HCT116 (cell line): Measurements from ENCODE around the gene GALNT13. TPM values are rescaled to one million over a fixed set of nuclear protein-coding genes. Genes with fewer than 3 reads are reported as not detected.

Experiments
- ATAC-seq: fragments of 200-7000 bp; cut with Tn5 transposase; 2 replicates; pipeline ENCODE4 v1.9.1; 2020; ENCODE audit warnings: mild to moderate bottlenecking, moderate library complexity
- BruUV-seq: library from RNA; stranded (reverse); fragments of 400-500 nt; replicated peaks from 2 replicates; lab custom pipeline; 2021; lab: Mats Ljungman, UMichigan
- CTCF ChIA-PET: fragments of 300-600 bp; sonication (Branson Sonifier 250); formaldehyde crosslinking; loops from one replicate; lab custom pipeline; 2021; ENCODE audit warnings: antibody characterized with exemption; lab: Charles Lee
- POLR2A ChIA-PET: fragments of 300-600, 350-600 bp; sonication (Branson Sonifier 250); formaldehyde crosslinking; loops from one replicate; lab custom pipeline; 2021; ENCODE audit warnings: antibody characterized with exemption; lab: Charles Lee
- RAD21 ChIA-PET, 2 experiments: fragments of 300-600 bp; sonication (Branson Sonifier 250); formaldehyde crosslinking; loops; one replicate each; lab custom pipeline; 2023; ENCODE audit warnings: low total read pairs in 2 of 2; ENCODE audit not compliant: uncharacterized antibody in 2 of 2, unreplicated experiment in 2 of 2, low non-redundant PET in 1 of 2; lab: Charles Lee
- DNase-seq: peaks from one replicate; pipeline ENCODE4 v3.0.0-alpha.2; 2010; ENCODE audit warnings: low read depth, low spot score
- H2AFZ ChIP-seq: fragments of 200-600 bp; shearing (Covaris generic), sonication (generic); 2 replicates; pipeline ENCODE4 v1.6.1; 2017; ENCODE audit warnings: low read depth, mixed run types, mixed read lengths, antibody characterized with exemption, low read length; ENCODE audit not compliant: poor library complexity, severe bottlenecking
- H3K27ac ChIP-seq: 2 replicates; pipeline ENCODE4 v1.5.1; 2012; ENCODE audit warnings: low read depth, low read length
- H3K27me3 ChIP-seq: fragments of 200-600 bp; sonication (generic); 2 replicates; pipeline ENCODE4 v1.6.1; 2016; ENCODE audit warnings: mixed run types, low read length, mixed read lengths; ENCODE audit not compliant: insufficient read depth
- H3K36me3 ChIP-seq, 2 experiments: fragments of 200-500 bp in 1 of 2; fragments of 200-600 bp in 1 of 2; sonication (Bioruptor generic) in 1 of 2; sonication (generic) in 1 of 2; 2 replicates each; pipeline versions ENCODE4 v1.5.1 to v1.6.1; 2014 to 2016; ENCODE audit warnings: low read length in 2 of 2, inconsistent platforms in 1 of 2, mixed read lengths in 1 of 2, mixed run types in 1 of 2; ENCODE audit not compliant: insufficient read depth in 2 of 2, control insufficient read depth in 1 of 2
- H3K4me1 ChIP-seq, 2 experiments: fragments of 200-600 bp in 1 of 2; sonication (generic) in 1 of 2; 2 replicates each; pipeline versions ENCODE4 v1.5.1 to v1.6.1; 2012 to 2017; ENCODE audit warnings: low read length in 2 of 2, inconsistent platforms in 1 of 2, mild to moderate bottlenecking in 1 of 2, mixed read lengths in 1 of 2, mixed run types in 1 of 2, moderate library complexity in 1 of 2; ENCODE audit not compliant: insufficient read depth in 2 of 2, control insufficient read depth in 1 of 2
- H3K4me2 ChIP-seq: fragments of 200-600 bp; sonication (generic); 2 replicates; pipeline ENCODE4 v1.6.1; 2017; ENCODE audit warnings: mixed run types, low read length, mixed read lengths
- H3K4me3 ChIP-seq, 2 experiments: fragments of 200-600 bp in 1 of 2; sonication (generic) in 1 of 2; replicated peaks in 1 of 2; 2 replicates each; pipeline ENCODE4 v1.5.1; 2011 to 2016; ENCODE audit warnings: low read length in 2 of 2, control low read depth in 1 of 2, low read depth in 1 of 2, mild to moderate bottlenecking in 1 of 2, mixed read lengths in 1 of 2, mixed run types in 1 of 2
- H3K79me2 ChIP-seq: fragments of 200-600 bp; sonication (generic); 2 replicates; pipeline ENCODE4 v1.6.1; 2017; ENCODE audit warnings: mild to moderate bottlenecking, mixed run types, low read length, moderate library complexity, mixed read lengths; ENCODE audit not compliant: insufficient read depth
- H3K9ac ChIP-seq: fragments of 200-600 bp; sonication (generic); 2 replicates; pipeline ENCODE4 v1.6.1; 2016; ENCODE audit warnings: low read length, mixed read lengths
- H3K9me2 ChIP-seq: fragments of 200-600 bp; sonication (generic), shearing (Covaris generic); 2 replicates; pipeline ENCODE4 v1.6.1; 2017; ENCODE audit warnings: mixed run types, mild to moderate bottlenecking, moderate library complexity; ENCODE audit not compliant: insufficient read depth
- H3K9me3 ChIP-seq, 2 experiments: fragments of 200-500 bp in 1 of 2; fragments of 200-600 bp in 1 of 2; sonication (Bioruptor generic) in 1 of 2; sonication (generic) in 1 of 2; 2 replicates each; pipeline ENCODE4 v1.6.1; 2014 to 2017; ENCODE audit warnings: low read length in 2 of 2, mixed read lengths in 2 of 2, inconsistent platforms in 1 of 2, low read depth in 1 of 2, mild to moderate bottlenecking in 1 of 2, mixed run types in 1 of 2, moderate library complexity in 1 of 2; ENCODE audit not compliant: control insufficient read depth in 1 of 2, insufficient read depth in 1 of 2
- H4K20me1 ChIP-seq: fragments of 200-600 bp; sonication (generic), shearing (Covaris generic); 2 replicates; pipeline ENCODE4 v1.6.1; 2017; ENCODE audit warnings: mixed run types, mild to moderate bottlenecking, moderate library complexity; ENCODE audit not compliant: insufficient read depth
- CBX3 ChIP-seq: IDR thresholded peaks from 2 replicates; pipeline ENCODE4 v1.6.1; 2012; ENCODE audit warnings: low read depth
- CTCF ChIP-seq, 3 experiments: fragments of 200-600 bp in 1 of 3; sonication (generic) in 1 of 3; IDR thresholded peaks in 2 of 3; conservative IDR thresholded peaks in 1 of 3; 2 replicates each; pipeline ENCODE4 v1.5.1; 2012 to 2017; ENCODE audit warnings: low read depth in 2 of 3, low read length in 2 of 3, antibody characterized with exemption in 1 of 3, borderline replicate concordance in 1 of 3, control low read depth in 1 of 3, mild to moderate bottlenecking in 1 of 3, mixed read lengths in 1 of 3, mixed run types in 1 of 3, moderate library complexity in 1 of 3; ENCODE audit not compliant: insufficient read depth in 1 of 3
- EZH2 ChIP-seq: fragments of 200-600 bp; sonication (generic); IDR thresholded peaks from 2 replicates; pipeline ENCODE4 v1.6.1; 2017; ENCODE audit warnings: antibody characterized with exemption, mixed run types
- FOSL1 ChIP-seq: IDR thresholded peaks from 2 replicates; pipeline ENCODE4 v1.6.1; 2012; ENCODE audit warnings: low read depth
- MAX ChIP-seq: IDR thresholded peaks from 2 replicates; pipeline ENCODE4 v1.6.1; 2012
- POLR2AphosphoS5 ChIP-seq: IDR thresholded peaks from 2 replicates; pipeline ENCODE4 v1.6.1; 2011; ENCODE audit warnings: mild to moderate bottlenecking, low read depth, low read length, moderate library complexity
- REST ChIP-seq: IDR thresholded peaks from 2 replicates; pipeline ENCODE4 v1.6.1; 2012; ENCODE audit warnings: low read depth
- SIN3A ChIP-seq: IDR thresholded peaks from 2 replicates; pipeline ENCODE4 v1.6.1; 2012; ENCODE audit warnings: low read depth
- TCF7L2 ChIP-seq: IDR thresholded peaks from 2 replicates; pipeline ENCODE4 v1.7.0; 2011; ENCODE audit warnings: borderline replicate concordance, inconsistent platforms; ENCODE audit not compliant: insufficient read depth, insufficient read length; ENCODE audit errors: extremely low read depth
- ZBTB33 ChIP-seq: IDR thresholded peaks from 2 replicates; pipeline ENCODE4 v1.6.1; 2011; ENCODE audit warnings: mild to moderate bottlenecking, low read length, moderate library complexity; ENCODE audit not compliant: insufficient replicate concordance; ENCODE audit errors: extremely low read depth
- intact Hi-C: fragments of 100-400 bp; cut with micrococcal nuclease; formaldehyde crosslinking; loops from 2 replicates; pipeline ENCODE4 v1.10.0; 2022
- total RNA-seq: library from RNA; stranded (reverse); gene quantifications from one replicate; pipeline ENCODE4 v1.2.1, GENCODE V29; 2021; ENCODE audit not compliant: unreplicated experiment

GALNT13 gene
- total RNA-seq, 1 experiment from 2014 or later = 0.44 TPM

- no peak overlapping the region for H3K9ac ChIP-seq
- no peak overlapping the region for H3K27ac ChIP-seq
- intact Hi-C loops = no loop called here
- CTCF ChIA-PET = no interaction called here
- no peak overlapping the region for H2AFZ ChIP-seq
- no peak overlapping the region for H3K4me2 ChIP-seq
- no peaks in the 10 kb centered on the region for H3K79me2 ChIP-seq
- H3K27me3 ChIP-seq = no peaks in the 10 kb centered on the region
- no peak for TF ChIP-seq SIN3A
- no peak for TF ChIP-seq ZBTB33
- TF ChIP-seq POLR2AphosphoS5 = no peak
- TF ChIP-seq, all 23 proteins: peak for 0
- BruUV-seq = no TSS peak
- H3K36me3 ChIP-seq = no peaks in the 10 kb centered on the region
- no peaks in the 10 kb centered on the region for H4K20me1 ChIP-seq
- ChIA-PET POLR2A (no interaction called here), RAD21 (no interaction called here)
- H3K4me3 ChIP-seq = no peak overlapping the region
- no peak for DNase-seq
- H3K9me2 ChIP-seq = no peaks in the 10 kb centered on the region
- no peaks in the 10 kb centered on the region for H3K4me1 ChIP-seq
- no peak for ATAC-seq
- H3K9me3 ChIP-seq = no peaks in the 10 kb centered on the region
Observed at GRCh38 chr2:154193246-154193645, 321.5 kb downstream of the GALNT13 start.

- Histone ChIP-seq H3K79me2 (no peaks in the 10 kb centered on the region), H3K4me2 (no peak overlapping the region), H3K9me3 (no peaks in the 10 kb centered on the region), H3K27ac (no peak overlapping the region), H3K4me1 (no peaks in the 10 kb centered on the region), H3K27me3 (no peaks in the 10 kb centered on the region), H3K4me3 (no peak overlapping the region), H4K20me1 (no peaks in the 10 kb centered on the region), H2AFZ (no peak overlapping the region), H3K36me3 (no peaks in the 10 kb centered on the region), H3K9me2 (no peaks in the 10 kb centered on the region), H3K9ac (no peak overlapping the region)
- DNase-seq = no peak
- RAD21 ChIA-PET = no interaction called here
- POLR2A ChIA-PET = no interaction called here
- no TSS peak for BruUV-seq
- intact Hi-C loops = no loop called here
- CTCF ChIA-PET = interaction anchor here (1.1 kb wide), 1 partner anchor 180 kb away, joined by 3 read pairs; no protein-coding TSS in a partner anchor
- no peak for ATAC-seq
- TF ChIP-seq TCF7L2 = no peak
- no peak for TF ChIP-seq CTCF (IDR thresholded peaks at IDR 0.05 in 2 of 3, conservative IDR thresholded peaks at IDR 0.05 in 1 of 3; ENCODE audit: borderline replicate concordance in 1 of 3, insufficient read depth in 1 of 3, low read depth in 2 of 3, low read length in 2 of 3)
- TF ChIP-seq CBX3 = no peak
- TF ChIP-seq EZH2 = no peak
- no peak for TF ChIP-seq FOSL1
- TF ChIP-seq REST = no peak
- no peak for TF ChIP-seq MAX
Observed at GRCh38 chr2:154194909-154195643, 323.4 kb downstream of the GALNT13 start.
